ENCODE measurements around the gene ASB7.

- TF ChIP-seq EP300 (conservative IDR thresholded peaks at IDR 0.05; ENCODE audit: poor library complexity, severe bottlenecking) (no peak), SMC3 (conservative IDR thresholded peaks at IDR 0.05; ENCODE audit: poor library complexity) (no peak)
These were observed 92.7 kb downstream of the ASB7 start for GRCh38 chr15:100695048-100695447.

Measured in neural cell (in vitro differentiated cells).